GM08714 (cell line): Measurements from ENCODE around the gene DPY19L2.
"Not testable (repeated sequence)": the region's sequence is repeated elsewhere in the genome, so short reads cannot be mapped to it uniquely, and the experiment has no call there.

Experiments used
- H3K4me3 ChIP-seq: fragments of 200-500 bp; sonication (Bioruptor generic); 2 replicates; pipeline ENCODE4 v1.5.1; 2014; ENCODE audit warnings: mild to moderate bottlenecking, low read length, inconsistent platforms

The DPY19L2 gene

GRCh38 chr12:63663005-63663404 is 5.3 kb downstream of the DPY19L2 start:
- not testable (repeated sequence) for H3K4me3 ChIP-seq

GRCh38 chr12:63658501-63658900 is 9.8 kb downstream of the DPY19L2 start:
- H3K4me3 ChIP-seq = not testable (repeated sequence)

GRCh38 chr12:63656407-63656806 is 11.9 kb downstream of the DPY19L2 start:
- not testable (repeated sequence) for H3K4me3 ChIP-seq

- not testable (repeated sequence) for H3K4me3 ChIP-seq
Measured at GRCh38 chr12:63655543-63656257, 12.6 kb downstream of the DPY19L2 start.

- not testable (repeated sequence) for H3K4me3 ChIP-seq
Measured at GRCh38 chr12:63654481-63654880, 13.8 kb downstream of the DPY19L2 start.

- H3K4me3 ChIP-seq = not testable (repeated sequence)
Measured at GRCh38 chr12:63649517-63649916, 18.8 kb downstream of the DPY19L2 start.

- not testable (repeated sequence) for H3K4me3 ChIP-seq
Measured at GRCh38 chr12:63643381-63644140, 24.7 kb downstream of the DPY19L2 start.

- not testable (repeated sequence) for H3K4me3 ChIP-seq
Measured at GRCh38 chr12:63624258-63624657, 44.0 kb downstream of the DPY19L2 start.

- H3K4me3 ChIP-seq = not testable (repeated sequence)
Measured at GRCh38 chr12:63615544-63615943, 52.7 kb downstream of the DPY19L2 start.

- H3K4me3 ChIP-seq = not testable (repeated sequence)
Measured at GRCh38 chr12:63611285-63611684, 57.0 kb downstream of the DPY19L2 start.

- H3K4me3 ChIP-seq = not testable (repeated sequence)
Measured at GRCh38 chr12:63609281-63609680, 59.0 kb downstream of the DPY19L2 start.

GRCh38 chr12:63604985-63605384 is 63.3 kb downstream of the DPY19L2 start:
- not testable (repeated sequence) for H3K4me3 ChIP-seq

- not testable (repeated sequence) for H3K4me3 ChIP-seq
Measured at GRCh38 chr12:63594828-63595227, 73.5 kb downstream of the DPY19L2 start.

GRCh38 chr12:63584426-63584825 is 83.9 kb downstream of the DPY19L2 start:
- H3K4me3 ChIP-seq = not testable (repeated sequence)

- H3K4me3 ChIP-seq = not testable (repeated sequence)
Measured at GRCh38 chr12:63583289-63583688, 85.0 kb downstream of the DPY19L2 start.

- not testable (repeated sequence) for H3K4me3 ChIP-seq
Measured at GRCh38 chr12:63577631-63578030, 90.7 kb downstream of the DPY19L2 start.

- not testable (repeated sequence) for H3K4me3 ChIP-seq
Measured at GRCh38 chr12:63572038-63572437, 96.3 kb downstream of the DPY19L2 start.

GRCh38 chr12:63558445-63558844 is 109.8 kb downstream of the DPY19L2 start:
- H3K4me3 ChIP-seq = not testable (repeated sequence)

GRCh38 chr12:63551397-63551796 is 116.9 kb downstream of the DPY19L2 start:
- H3K4me3 ChIP-seq = not testable (repeated sequence)

GRCh38 chr12:63549034-63549433 is 119.3 kb downstream of the DPY19L2 start:
- not testable (repeated sequence) for H3K4me3 ChIP-seq

GRCh38 chr12:63545298-63545916 is 122.9 kb downstream of the DPY19L2 start:
- not testable (repeated sequence) for H3K4me3 ChIP-seq

- H3K4me3 ChIP-seq = not testable (repeated sequence)
Measured at GRCh38 chr12:63538656-63539055, 129.6 kb downstream of the DPY19L2 start.
